ENCODE data around the gene DIS3L2.
"Not testable (repeated sequence)": the region's sequence is repeated elsewhere in the genome, so short reads cannot be mapped to it uniquely, and the experiment has no call there.

Gene DIS3L2

DNA sequence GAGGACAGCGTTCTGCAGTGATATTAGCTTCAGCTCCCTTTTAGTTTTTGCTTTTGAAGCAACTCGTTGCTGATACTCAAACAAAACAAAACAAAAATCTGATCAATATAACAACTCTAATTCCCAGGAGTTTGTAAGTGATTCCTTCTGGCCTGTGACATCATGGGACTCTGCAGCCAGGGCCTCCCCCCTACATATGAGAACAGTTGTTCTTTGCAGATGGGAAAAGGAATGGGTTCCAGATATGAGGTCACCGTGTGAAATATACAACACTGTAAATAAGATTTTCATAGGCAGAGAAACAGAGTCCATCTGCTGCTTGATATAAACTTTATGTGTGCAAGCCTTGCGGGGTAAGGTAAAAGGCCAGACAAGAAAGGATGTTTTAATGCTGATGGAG, 56.7 kb downstream of the DIS3L2 start:
- DNase-seq, result no peak

DNA sequence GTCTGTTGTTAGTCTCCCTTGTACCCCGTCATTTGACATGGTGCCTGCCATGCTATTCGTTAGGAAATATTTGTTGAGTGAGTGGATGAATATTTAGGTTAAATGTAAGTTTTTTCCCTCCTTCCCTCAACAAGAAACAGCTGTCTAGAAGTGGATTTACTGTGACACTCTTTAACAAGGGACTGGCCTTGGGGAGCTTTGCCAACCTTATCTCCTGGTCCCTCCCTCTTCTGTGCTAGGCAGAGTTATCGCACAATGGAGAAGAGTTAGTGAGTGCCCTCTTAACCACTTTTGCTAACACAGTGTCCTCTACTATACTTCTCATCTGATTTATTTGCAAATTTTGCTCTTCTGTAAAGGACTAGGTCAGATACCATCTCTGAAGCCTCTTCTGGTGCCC, 61.2 kb downstream of the DIS3L2 start:
- no peak for DNase-seq

DNA sequence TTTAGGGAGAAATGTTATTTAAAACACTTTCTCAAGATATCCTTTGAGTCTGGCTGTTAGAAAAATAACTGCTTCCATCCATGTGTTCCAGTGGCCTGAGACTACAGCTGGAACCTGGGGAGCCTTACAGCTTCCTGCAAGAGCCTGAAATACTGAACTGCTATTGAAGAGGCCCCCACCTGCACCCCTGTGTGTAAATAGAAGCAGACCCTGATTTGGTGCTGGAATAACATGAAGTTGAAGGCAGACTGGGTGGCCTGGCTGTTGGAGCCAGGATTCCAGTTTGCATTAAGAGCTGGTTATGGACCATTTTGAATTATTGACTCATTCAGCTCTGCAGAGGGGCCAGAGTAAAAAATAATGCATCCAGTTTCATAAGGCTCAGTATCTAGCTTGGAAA, 61.9 kb downstream of the DIS3L2 start:
- no peak for DNase-seq

DNA sequence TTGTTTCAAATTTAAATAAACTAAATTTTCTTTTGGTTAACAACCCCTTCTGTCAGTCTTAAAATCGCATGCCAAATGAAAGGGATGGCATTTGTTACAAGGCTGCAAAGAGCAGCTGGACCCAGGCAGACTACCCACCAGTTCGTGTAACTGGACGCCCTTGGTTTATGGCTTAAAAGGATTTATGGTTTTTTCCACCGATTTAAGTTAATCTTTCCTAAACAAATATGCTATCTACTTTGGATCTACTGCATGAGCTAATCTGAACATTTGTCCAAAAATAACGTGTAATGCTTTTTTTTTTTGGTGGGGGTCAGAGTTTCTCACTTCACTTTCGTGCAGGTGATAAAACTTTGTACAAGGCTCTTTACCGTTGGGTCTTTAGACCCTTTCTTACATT, 62.9 kb downstream of the DIS3L2 start:
- no peak for DNase-seq

DNA sequence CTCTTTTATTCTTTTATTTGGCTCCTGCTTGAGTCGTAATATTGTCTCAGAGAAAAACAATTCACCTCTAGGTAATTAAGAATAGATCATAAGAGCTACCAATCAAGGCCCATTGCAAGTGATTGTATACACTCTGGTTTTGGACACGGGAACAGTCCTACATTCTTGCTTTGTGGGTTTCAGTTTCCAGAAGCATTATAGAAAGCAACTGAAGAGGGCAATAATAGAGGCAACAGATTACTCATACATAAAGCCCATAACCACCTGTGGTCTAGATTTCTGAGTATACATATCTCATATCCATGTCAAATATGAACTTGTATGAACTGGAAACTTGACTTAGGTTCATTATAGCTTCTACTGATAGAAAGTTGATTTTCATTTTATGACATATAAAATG, 65.4 kb downstream of the DIS3L2 start:
- no peak for DNase-seq

DNA sequence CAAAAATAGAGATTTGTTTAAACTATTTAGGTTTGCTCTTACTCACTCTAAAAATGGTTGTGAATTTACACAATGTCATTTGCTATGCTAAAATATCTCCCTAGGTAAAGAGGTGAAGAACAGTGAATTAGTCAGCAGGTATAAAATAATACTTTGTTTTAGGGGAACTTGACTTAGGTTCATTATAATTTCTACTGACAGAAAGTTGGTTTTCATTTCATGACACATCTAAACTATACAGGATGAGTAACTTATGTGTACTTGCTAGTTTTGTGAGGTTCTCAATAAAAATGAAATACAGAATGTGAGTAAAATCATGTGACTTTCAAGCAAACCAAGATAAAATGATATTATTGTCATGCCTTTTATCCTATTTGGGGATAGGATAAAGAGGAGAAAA, 66.0 kb downstream of the DIS3L2 start:
- no peak for DNase-seq

DNA sequence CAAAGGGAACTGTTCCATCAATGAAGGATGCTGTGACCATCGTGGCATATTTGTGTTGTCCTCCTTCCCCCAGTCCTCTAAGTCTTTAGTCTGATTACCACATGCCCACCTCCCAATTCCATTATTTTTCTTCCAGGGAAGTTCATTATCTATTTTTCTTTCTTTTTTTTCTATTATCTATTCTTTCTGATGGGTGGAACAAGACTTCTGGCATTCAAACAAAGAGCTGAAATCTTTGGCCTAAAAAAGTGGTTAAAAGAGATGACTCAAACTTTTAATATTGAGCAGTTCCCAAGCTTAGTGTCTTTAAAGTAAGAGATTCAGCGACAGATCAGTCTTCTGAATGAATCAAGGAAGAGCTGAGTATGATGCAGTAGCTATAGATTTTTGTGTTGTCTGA, 66.6 kb downstream of the DIS3L2 start:
- no peak for DNase-seq

DNA sequence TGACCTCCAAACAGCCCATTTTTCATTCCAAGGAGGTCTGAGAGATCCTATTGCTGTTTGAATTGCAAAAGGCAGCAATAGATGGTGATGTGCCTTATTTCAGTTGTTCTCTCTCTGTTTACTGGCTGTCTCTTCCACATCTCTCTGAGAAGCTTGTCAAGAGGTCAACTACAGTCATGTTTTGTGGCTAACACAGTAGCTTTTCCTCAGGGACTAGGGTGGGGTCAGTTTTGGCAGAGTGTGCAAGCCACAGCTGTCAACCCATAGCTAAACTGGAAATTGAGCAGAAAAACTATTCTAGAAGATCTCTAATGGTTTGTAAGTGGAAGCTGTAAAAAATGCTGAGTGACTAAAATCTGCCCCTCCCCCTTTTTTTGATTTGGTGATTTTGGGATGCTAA, 67.1 kb downstream of the DIS3L2 start:
- no peak for DNase-seq

DNA sequence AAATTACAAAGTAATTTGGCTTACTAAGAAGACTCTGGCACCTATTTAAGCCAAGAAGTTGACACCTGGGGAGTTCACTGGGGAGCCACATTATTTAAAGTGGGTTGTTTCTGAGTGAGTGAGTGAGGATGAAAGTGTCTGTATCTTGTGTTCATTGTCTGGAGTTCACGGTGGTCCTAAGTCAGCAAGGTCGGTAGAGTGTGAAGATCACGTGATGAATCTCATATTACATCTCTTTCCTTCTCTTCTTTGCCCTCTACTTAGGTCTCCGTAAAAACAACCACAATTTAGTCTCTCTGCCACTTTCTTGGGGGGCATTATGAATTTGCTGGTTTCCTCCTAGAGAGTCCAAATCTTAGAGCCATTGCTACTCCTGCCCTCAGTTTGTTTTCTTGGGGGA, 67.8 kb downstream of the DIS3L2 start:
- DNase-seq, result no peak

DNA sequence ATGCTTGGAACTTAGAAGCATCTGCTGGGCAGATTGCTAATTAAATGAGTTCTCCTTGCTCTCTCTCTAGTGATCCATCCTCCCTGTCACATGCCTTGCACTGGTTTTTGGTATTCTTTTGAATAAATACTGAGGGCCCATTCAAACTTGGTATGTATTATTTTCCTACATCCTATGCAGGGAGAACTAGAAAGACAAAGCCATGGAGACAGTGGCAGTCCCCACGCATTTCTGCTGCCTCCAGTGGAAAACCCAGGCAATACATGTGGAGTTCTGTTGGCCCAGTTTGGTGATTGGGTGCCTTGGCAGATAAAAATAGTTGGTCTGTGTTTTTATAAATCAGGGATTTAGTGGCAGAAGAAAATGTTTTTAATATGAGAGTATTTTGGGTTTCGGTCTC, 68.7 kb downstream of the DIS3L2 start:
- no peak for DNase-seq

DNA sequence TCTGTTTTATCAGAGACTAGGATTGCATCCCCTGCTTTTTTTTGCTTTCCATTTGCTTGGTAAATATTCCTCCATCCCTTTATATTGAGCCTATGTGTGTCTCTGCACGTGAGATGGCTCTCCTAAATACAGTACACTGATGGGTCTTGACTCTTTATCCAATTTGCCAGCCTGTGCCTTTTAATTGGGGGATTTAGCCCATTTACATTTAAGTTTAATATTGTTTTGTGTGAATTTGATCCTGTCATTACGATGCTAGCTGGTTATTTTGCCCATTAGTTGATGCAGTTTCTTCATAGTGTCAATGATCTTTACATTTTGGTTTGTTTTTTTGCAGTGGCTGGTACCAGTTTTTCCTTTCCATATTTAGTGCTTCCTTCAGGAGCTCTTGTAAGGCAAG, 73.8 kb downstream of the DIS3L2 start:
- not testable (repeated sequence) for DNase-seq

DNA sequence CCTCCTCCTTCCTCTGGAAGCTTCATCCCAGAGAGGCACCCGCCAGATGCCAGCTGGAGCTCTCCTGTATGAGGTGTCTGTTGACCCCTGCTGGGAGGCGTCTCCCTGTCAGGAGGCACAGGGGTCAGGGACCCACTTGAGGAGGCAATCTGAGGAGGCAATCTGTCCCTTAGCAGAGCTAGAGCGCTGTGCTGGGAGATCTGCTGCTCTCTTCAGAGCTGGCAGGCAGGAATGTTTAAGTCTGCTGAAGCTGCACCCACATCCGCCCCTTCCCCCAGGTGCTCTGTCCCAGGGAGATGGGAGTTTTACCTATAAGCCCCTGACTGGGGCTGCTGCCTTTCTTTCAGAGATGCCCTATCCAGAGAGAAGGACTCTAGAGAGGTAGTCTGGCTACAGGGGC, 75.4 kb downstream of the DIS3L2 start:
- not testable (repeated sequence) for DNase-seq

DNA sequence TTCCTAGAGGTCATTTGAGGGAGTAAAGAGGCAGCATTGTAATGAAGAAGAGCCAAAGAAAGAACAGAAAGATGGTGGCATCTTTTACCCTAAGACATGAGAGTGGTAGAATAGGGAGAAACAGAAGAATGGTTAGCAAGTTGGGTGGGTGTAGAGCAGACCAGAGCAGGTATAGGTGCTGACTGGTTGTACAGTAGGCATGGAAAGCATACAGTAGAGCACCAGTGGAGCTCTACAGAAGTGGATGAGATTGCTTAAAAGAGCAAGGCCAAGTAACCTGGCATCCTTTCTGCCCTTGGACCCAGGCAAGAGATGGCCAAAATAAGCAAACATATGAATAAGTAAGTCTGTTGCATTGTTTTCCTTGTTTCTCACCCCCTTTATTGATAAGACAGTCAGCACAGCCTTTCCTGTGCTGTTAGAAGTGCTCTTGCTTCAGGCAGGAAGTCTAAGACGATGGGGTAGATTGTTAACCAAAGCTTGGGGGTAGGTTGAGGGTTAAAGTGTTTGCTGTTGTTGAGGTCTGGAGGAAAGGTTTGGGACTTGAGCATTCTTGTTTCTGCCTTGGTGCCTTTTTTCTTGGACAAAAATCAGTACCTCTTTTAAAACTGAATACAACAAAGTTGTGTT, 76.9 kb downstream of the DIS3L2 start:
- no peak for DNase-seq

DNA sequence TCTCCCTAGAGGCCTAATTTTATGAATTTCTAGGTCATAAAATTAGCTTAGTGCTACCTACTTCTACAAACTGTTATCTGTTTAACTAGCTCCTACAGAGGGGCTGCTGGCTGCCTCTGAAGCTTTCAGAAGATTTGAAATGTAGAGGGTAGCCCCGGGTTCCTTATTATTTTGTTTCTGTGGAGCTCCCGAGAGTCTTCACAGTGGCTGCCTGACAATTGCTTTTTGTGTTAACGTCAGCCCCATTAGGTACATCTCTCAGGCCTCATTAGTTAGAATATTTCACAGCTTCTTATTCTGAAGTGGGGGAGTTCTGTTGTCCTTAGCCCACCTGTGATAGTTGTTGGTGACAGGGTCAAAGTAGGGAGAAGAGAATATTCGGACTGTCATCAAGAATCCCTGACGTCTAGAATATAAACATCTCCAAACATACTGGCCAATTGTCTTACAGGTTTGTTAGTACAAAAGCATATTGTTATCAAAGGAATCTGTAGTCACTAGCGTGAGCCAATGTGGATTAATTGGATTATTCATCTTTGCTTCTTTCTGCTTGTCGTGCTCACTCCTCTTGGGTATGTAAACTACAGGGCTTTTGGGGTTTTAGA, 77.5 kb downstream of the DIS3L2 start:
- no peak for DNase-seq

DNA sequence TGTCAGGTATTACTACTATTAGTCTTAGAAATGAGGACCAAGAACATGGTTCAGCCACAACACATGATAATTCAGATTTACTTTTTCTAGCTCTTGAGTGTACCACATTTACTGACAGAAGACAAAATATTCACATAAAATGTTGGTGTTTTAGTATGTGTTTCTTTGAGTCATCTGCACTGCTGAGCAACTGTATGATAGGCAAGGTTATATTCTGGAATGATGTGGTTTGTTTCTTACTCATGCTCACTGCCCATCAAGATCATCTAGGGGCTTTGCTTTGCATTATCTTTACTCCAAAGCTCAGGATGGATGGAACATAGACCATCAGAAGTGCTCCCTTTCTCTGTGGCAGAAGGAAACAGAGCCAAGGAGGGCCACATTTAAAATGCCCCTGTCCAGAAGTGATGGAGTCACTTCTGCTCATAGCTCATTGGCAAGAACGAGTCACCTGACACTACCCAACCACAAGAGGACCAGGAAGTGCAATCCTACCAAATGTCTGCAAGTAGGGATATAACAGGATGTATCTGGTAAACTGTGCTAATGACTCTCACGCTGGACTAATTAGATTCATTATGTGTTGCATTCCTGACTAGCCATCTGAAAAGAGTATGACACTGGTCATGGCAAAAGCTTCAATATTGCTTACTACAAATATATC, 81.5 kb downstream of the DIS3L2 start:
- DNase-seq, result no peak

DNA sequence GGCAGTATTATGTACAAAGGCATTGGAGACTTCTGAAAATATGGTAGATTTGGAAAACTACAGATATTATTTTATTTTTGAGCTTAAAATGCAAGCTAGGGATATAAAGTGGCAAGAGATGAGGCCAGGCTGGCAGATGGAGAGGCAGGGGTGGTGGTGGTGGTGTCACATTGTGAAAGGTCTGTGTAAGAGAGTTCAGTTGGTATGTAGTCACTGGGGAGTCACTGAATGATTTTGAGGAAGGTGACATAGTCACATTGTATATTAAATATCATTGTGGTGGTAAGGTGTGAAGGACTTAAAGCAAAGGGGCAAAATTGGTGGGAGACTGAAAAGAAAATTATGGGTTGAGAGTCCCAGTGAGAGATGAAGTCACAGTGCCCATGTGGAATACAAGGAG, 82.5 kb downstream of the DIS3L2 start:
- no peak for DNase-seq

DNA sequence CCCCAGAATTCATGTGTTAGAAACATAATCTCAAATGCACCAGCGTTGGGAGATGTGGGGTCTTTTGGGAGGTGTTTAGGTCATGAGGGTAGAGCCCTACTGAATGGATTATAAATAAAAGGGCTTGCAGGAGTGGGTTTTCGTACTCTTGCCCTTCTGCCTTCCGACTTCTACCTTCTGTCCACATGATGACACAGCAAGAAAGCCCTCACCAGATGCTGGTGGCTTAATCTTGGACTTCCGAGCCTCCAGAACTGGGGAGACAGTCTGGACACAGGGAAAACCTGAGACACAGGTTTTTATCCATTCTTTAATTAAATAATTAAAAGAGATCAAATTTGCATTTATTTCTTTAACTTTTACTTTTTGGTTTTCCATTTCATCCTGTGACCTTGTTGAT, 87.8 kb downstream of the DIS3L2 start:
- no peak for DNase-seq

DNA sequence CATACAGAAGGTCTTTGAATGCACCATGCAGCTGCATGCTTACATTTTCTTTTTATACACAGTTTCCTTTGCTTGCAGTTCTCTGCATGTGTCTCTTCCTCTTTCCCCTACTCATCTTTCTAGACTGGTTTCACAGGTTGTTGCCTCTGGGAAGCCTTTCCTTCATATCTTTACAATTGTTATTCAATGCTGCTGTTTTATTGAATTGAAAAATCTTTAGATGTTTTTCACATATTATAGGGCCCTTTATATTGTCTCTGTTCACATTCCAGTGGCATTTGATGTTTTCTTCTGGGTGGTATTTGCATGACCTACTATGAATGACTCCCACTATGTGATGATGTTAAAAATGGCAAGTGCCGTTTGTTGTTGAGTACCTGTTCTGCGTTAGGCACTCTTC, 91.1 kb downstream of the DIS3L2 start:
- DNase-seq, result no peak

DNA sequence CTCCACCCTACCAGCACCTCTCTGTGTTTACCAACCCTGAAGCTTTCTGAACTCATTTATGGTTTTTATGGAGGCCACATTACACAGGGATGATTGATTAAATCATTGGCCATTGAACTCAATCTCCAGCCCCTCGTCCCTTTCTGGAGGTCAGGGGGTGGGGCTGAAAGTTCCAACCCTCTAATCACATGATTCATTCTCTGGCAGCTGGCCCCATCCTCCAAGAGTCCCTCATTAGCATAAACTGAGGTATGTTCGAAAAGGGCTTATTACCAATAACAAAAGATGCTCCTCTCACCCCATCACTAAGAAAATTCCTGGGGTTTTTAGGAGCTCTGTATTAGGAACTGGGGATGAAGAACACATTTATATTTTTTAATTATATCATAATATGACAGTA, 92.3 kb downstream of the DIS3L2 start:
- DNase-seq, result no peak

DNA sequence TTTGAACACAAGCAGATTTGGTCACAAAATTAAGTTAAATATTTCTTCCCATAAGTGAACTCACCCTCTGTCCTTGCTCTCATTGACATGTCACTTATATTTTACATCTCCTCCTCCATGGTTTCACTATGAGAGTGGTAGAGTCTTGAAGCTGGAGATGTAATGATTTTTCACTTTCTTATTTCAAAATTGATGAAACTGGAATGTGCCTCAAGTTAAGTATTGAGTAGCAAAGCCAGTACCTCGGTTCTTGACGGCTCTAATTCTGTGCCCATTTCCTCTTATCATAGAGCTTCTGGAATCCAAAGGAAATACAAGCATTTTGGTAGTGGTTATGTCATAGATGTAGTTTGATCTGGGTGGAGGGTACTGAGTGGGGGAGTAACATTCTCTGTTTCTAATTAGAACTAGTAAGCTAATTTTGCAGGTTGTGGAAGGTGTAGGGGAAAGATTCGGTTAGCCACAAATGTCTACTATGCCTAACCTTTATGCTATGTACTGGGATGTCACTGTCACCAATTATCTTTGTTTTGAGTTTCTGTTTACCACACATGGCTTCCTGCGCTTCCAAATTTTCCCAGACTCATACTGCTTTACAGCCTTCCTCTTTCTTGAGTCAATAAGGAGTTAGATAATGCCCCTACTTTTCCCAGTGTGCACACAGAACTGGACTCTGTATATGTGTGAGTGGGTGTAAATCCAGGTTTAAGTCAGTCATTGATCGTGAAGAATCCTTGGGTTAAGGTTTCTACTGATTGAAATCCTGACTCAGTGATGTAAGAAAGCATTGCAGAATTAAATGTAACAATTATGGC, 96.8 kb downstream of the DIS3L2 start:
- DNase-seq, result no peak

DNA sequence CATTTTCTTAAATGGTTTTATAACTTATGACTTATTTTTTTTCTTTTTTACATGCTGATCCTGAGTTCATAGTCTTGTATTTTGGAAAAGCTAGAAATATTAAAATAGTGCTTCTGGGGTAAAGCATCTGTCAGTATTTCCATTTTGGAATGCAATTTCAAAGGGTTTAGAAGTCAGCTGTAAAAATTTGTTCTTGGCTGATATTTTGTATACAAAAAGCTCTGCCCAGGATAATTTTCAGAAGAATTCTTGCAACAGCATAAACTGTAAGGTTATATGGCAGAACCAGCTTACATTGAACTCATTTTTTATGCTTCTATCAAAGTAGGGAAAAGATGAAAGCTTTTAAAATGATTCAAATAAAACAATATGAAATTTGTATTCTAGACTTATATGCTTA, 97.4 kb downstream of the DIS3L2 start:
- no peak for DNase-seq

DNA sequence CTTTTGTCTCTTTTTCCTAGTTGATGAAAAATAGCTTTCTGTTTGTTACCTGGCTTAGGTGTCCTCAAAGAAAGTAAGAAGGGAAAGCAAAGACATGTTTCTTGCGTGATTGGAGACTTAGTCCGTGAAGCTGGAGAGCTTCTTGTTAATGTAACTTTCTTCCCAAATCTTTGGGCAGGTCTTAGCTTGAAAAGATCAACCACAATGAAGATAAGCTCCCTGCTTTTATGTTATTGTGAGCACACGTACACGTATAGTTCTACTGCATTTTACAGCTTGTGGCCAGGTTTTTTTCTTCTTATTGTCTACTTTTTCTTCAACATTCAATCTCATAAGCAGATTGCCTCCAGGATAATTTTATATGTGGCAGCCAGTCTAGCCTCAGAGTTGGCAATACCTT, 99.8 kb downstream of the DIS3L2 start:
- DNase-seq, result no peak

DNA sequence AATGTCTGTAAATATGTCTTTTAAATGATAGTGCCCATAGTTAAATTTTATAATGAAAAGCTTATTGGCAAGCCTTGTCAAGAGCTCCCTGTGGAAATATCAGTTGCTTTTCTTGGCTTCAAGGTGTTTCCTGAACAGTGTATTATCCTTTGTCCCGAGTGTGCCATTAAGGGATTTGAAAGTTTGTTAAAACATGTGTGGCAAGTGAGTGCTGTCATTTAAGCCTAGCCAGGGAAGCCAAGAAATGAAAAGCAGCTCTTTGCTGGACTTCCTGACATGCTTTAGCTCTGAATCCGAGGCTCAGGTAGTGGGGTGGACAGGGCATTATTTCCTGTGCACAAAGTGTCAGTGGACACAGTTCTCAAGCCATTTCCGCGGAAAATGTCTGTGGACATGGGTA, 111.5 kb downstream of the DIS3L2 start:
- no peak for DNase-seq

DNA sequence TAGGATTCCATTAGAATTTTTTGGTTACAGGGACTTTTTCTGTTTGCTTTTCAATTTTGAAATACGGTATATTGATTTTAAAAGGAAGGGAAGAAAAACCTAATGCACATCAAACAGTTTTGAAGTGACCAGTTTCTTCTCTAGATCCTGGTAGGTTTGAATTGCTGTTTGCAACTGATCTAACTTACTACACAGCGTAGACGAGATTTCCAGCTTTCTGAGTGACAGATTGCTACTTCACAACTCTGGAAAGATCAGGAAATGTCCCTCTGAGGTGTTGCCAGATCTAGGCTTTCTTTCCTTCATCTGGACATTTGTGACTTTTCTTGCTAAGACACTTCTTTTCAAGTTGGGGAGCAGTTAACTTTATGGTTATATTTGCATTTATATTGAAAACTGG, 112.2 kb downstream of the DIS3L2 start:
- no peak for DNase-seq
